OCI-LY1 (cell line): ENCODE data around the gene CRTAC1.

Experiments
- EZH2 ChIP-seq: fragments of 200-600 bp; sonication (generic), shearing (Covaris generic); IDR thresholded peaks from 2 replicates; pipeline ENCODE4 v1.8.0; 2017; ENCODE audit warnings: borderline replicate concordance, mixed run types, mild to moderate bottlenecking, antibody characterized with exemption, low read length, moderate library complexity, mixed read lengths
- TF ChIP-seq, protein P1 (sequence below): fragments of 200-600 bp; sonication (generic), shearing (Covaris generic); IDR thresholded peaks from 2 replicates; pipeline ENCODE4 v1.5.1; 2017; ENCODE audit warnings: mild to moderate bottlenecking, antibody characterized with exemption, low read length, moderate library complexity, mixed read lengths

DNA sequence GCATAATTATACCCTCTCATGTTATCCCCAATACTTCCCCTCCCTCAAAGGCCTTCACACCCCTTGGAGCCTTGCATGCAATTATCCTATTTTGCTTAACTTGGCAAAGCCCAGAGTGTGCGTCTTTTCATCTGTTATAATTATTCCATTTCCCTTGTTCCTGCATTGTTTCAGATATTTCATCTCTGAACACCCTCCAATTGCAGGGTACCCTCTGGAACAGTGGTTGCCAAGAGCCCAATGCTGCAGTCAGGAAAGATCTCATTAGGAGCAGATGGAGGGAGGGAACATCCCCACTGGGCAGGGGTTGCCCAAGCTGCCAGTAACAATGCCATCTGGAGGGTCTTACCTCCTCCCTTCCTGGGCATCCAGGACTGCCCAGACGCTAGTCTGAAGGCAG is 199.2 kb downstream of the CRTAC1 start:
- no peak for TF ChIP-seq EZH2
- TF ChIP-seq, protein P1, sequence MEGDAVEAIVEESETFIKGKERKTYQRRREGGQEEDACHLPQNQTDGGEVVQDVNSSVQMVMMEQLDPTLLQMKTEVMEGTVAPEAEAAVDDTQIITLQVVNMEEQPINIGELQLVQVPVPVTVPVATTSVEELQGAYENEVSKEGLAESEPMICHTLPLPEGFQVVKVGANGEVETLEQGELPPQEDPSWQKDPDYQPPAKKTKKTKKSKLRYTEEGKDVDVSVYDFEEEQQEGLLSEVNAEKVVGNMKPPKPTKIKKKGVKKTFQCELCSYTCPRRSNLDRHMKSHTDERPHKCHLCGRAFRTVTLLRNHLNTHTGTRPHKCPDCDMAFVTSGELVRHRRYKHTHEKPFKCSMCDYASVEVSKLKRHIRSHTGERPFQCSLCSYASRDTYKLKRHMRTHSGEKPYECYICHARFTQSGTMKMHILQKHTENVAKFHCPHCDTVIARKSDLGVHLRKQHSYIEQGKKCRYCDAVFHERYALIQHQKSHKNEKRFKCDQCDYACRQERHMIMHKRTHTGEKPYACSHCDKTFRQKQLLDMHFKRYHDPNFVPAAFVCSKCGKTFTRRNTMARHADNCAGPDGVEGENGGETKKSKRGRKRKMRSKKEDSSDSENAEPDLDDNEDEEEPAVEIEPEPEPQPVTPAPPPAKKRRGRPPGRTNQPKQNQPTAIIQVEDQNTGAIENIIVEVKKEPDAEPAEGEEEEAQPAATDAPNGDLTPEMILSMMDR: no peak
